ENCODE measurements around the gene TMED3.

DNA sequence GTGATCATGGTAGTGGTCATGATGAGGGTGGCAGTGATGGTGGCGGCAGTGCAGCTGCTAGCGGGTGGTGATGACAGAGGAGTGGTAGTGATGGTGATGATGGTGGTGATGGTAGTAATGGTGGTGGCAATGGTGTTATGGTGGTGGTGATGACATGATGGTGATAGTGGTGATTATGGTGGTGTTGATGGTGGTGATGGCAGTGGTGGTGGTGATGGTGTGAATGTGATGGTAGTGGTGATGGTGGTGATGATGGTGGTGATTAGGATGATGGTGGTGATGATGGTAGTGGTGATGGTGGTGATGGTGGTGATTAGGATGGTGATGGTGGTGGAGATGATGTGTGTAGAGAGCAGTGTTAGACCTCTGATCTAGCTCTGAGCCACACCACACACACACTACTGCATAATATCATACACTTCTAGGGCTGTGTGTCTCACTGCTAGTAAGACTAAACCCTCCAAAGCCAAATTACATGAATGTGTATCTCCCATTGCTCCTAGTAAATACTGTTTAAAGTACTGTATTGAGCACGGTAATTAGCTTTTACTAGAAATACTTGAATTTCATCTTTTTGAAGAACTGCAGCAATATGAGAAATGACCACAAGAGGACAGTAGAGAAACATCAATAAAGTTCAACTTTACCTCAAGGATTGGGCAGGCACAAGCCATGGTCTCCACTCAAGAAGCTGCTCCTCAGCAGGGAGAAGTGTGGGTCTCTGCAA lies 28.8 kb downstream of the TMED3 start:
- TF ChIP-seq, protein P1, sequence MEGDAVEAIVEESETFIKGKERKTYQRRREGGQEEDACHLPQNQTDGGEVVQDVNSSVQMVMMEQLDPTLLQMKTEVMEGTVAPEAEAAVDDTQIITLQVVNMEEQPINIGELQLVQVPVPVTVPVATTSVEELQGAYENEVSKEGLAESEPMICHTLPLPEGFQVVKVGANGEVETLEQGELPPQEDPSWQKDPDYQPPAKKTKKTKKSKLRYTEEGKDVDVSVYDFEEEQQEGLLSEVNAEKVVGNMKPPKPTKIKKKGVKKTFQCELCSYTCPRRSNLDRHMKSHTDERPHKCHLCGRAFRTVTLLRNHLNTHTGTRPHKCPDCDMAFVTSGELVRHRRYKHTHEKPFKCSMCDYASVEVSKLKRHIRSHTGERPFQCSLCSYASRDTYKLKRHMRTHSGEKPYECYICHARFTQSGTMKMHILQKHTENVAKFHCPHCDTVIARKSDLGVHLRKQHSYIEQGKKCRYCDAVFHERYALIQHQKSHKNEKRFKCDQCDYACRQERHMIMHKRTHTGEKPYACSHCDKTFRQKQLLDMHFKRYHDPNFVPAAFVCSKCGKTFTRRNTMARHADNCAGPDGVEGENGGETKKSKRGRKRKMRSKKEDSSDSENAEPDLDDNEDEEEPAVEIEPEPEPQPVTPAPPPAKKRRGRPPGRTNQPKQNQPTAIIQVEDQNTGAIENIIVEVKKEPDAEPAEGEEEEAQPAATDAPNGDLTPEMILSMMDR (IDR thresholded peaks at IDR 0.05; ENCODE audit: low read depth, low read length, poor library complexity, severe bottlenecking), result peak; percentile 81
- TF ChIP-seq EZH2phosphoT487 (IDR thresholded peaks at IDR 0.05; ENCODE audit: borderline replicate concordance, low read length), result no peak

All from DOHH2 (cell line).